ENCODE data around the gene LRRC4C.

DNA sequence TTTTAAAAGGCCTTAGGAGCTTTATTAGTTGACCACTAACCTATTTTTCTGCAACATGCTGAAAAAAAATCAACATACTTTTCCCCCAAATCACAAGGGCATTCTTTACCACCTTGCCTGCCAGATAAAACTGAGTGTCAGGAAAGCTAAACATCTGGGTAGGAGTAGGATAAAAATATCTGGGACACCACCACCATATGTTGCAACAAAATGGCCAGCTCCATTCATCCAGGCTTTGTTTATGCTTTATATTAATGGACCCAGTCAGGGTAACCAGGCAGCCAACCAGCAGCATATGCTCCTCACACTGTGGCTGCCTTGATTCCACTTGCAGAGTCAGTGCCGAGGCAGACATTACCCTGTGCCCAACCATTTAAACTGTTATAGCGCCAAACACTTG lies 1024.5 kb downstream of the LRRC4C start:
- TF ChIP-seq POLR2A (IDR thresholded peaks at IDR 0.05; ENCODE audit: low read depth, low read length) (no peak), POLR2AphosphoS5 (IDR thresholded peaks at IDR 0.05; ENCODE audit: low read depth, low read length) (no peak), POU2F2 (IDR thresholded peaks at IDR 0.05; ENCODE audit: low read depth, low read length) (no peak), TAF1 (IDR thresholded peaks at IDR 0.05; ENCODE audit: low read depth, low read length) (no peak), PAX5 (IDR thresholded peaks at IDR 0.05; ENCODE audit: insufficient read depth, low read length, severe bottlenecking) (no peak), SPI1 (IDR thresholded peaks at IDR 0.05; ENCODE audit: low read depth, low read length) (no peak)

Measured in GM12891 (cell line).